Mesendoderm (in vitro differentiated cells): ENCODE results near the gene GTF2H2. TPM values are rescaled to one million over a fixed set of nuclear protein-coding genes. Genes with fewer than 3 reads are reported as not detected.
"Not testable (repeated sequence)": the region's sequence is repeated elsewhere in the genome, so short reads cannot be mapped to it uniquely, and the experiment has no call there.

Experiments
- DNase-seq: peaks from one replicate; pipeline ENCODE4 v3.0.0; 2013
- H2AK5ac ChIP-seq: 2 replicates; pipeline ENCODE4 v1.6.1; 2013; ENCODE audit warnings: low read length, inconsistent platforms
- H2BK120ac ChIP-seq: 2 replicates; pipeline ENCODE4 v1.6.1; 2013; ENCODE audit warnings: low read depth, mild to moderate bottlenecking, low read length, moderate library complexity, mixed read lengths
- H2BK15ac ChIP-seq: replicated peaks from 2 replicates; pipeline ENCODE4 v1.6.1; 2013; ENCODE audit warnings: low read depth, mild to moderate bottlenecking, moderate library complexity
- H2BK5ac ChIP-seq: 2 replicates; pipeline ENCODE4 v1.6.1; 2013; ENCODE audit warnings: low read length, inconsistent platforms
- H3K18ac ChIP-seq: 2 replicates; pipeline ENCODE4 v1.6.1; 2013; ENCODE audit warnings: mild to moderate bottlenecking, low read length, mixed read lengths
- H3K23ac ChIP-seq: one replicate; pipeline ENCODE4 v1.6.1; 2013; ENCODE audit warnings: low read length
- H3K27ac ChIP-seq: 2 replicates; pipeline ENCODE4 v1.5.1; 2013; ENCODE audit warnings: low read depth, mild to moderate bottlenecking, inconsistent platforms, low read length, moderate library complexity
- H3K27me3 ChIP-seq: 2 replicates; pipeline ENCODE4 v1.6.1; 2013; ENCODE audit warnings: low read length, control low read depth, mild to moderate bottlenecking, inconsistent platforms; ENCODE audit not compliant: insufficient read depth, poor library complexity
- H3K36me3 ChIP-seq: 2 replicates; pipeline ENCODE4 v1.6.1; 2013; ENCODE audit warnings: low read length, inconsistent platforms; ENCODE audit not compliant: control insufficient read depth, insufficient read depth
- H3K4ac ChIP-seq: one replicate; pipeline ENCODE4 v1.6.1; 2013; ENCODE audit warnings: low read depth, mild to moderate bottlenecking, low read length, moderate library complexity
- H3K4me1 ChIP-seq: 2 replicates; pipeline ENCODE4 v1.6.1; 2013; ENCODE audit warnings: low read depth, low read length, inconsistent platforms; ENCODE audit not compliant: control insufficient read depth
- H3K4me2 ChIP-seq: 2 replicates; pipeline ENCODE4 v1.6.1; 2013; ENCODE audit warnings: low read length
- H3K4me3 ChIP-seq: 2 replicates; pipeline ENCODE4 v1.5.1; 2013; ENCODE audit warnings: mild to moderate bottlenecking, low read length
- H3K56ac ChIP-seq: one replicate; pipeline ENCODE4 v1.6.1; 2013; ENCODE audit warnings: low read length
- H3K79me1 ChIP-seq: 2 replicates; pipeline ENCODE4 v1.6.1; 2013; ENCODE audit warnings: low read length, inconsistent platforms
- H3K79me2 ChIP-seq: 2 replicates; pipeline ENCODE4 v1.6.1; 2013; ENCODE audit warnings: mild to moderate bottlenecking, low read length; ENCODE audit not compliant: control insufficient read depth, insufficient read depth
- H3K9ac ChIP-seq: 2 replicates; pipeline ENCODE4 v1.6.1; 2013; ENCODE audit warnings: low read length, inconsistent platforms
- H4K5ac ChIP-seq: one replicate; pipeline ENCODE4 v1.6.1; 2013; ENCODE audit warnings: low read length
- H4K8ac ChIP-seq: one replicate; pipeline ENCODE4 v1.6.1; 2013; ENCODE audit warnings: low read depth, mild to moderate bottlenecking, control low read depth, low read length, moderate library complexity
- WGBS: extraction: QIAGEN DNeasy Blood & Tissue Kit; methylation state at CpG from one replicate; pipeline ENCODE4 v1.1.7; 2013; ENCODE audit warnings: low lambda C conversion rate, missing lambda C conversion rate; ENCODE audit not compliant: insufficient coverage; ENCODE audit errors: extremely low coverage; 5-methylcytosine and 5-hydroxymethylcytosine counted together
- polyA plus RNA-seq, 2 experiments: library from polyadenylated mRNA; stranded (reverse); fragments of 200-250 nt; gene quantifications; one replicate each; pipeline ENCODE4 v1.2.3, GENCODE V29; 2013

Gene GTF2H2
- 46.7 TPM for polyA plus RNA-seq (2013, experiment 1 of 2)
- 50.8 TPM for polyA plus RNA-seq (2013, experiment 2 of 2)

DNA sequence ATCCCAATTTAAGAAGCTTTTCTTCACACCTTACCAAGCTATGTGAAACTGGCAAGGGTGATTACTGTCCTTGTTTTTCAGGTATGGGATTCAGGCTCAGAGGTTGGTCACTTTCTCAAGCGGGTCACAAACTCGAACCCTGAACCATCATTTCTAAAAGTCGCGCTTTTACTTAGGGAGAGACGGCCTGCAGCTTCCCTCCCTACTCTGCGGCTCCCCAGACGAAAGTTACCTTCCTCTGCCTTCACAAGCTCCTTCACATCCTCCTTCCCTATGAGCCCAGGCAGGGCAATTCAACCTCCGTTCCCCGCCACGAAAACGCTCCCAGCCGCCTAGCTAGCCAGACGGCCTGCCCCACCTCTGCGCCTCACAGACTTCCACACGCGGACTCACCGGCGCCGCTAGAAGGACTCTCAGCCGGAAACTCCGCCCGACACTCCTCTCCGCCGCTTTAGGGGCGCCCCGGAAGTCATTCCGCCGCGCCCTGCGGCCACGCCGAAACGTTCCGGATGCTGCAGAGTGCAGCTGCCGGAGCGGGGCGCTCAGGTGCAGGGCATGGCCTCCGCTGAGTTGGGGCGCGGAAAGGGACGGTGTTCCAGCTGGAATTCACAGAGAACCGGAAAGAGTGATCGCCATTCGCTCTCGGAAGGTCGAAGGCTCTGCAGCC lies at the start of gene GTF2H2:
TSS of gene GTF2H2 (minus strand) at position 415 of the 667 bp plus-strand sequence. CDS start 4,913 bp downstream, outside the sequence.
- not testable (repeated sequence) for H3K4ac ChIP-seq, H3K56ac ChIP-seq, H3K4me3 ChIP-seq, H4K8ac ChIP-seq, H3K4me1 ChIP-seq, H3K36me3 ChIP-seq, DNase-seq, H2AK5ac ChIP-seq, H4K5ac ChIP-seq, H2BK120ac ChIP-seq, H3K79me2 ChIP-seq, H3K27ac ChIP-seq, H3K9ac ChIP-seq, H3K23ac ChIP-seq, H2BK15ac ChIP-seq, H2BK5ac ChIP-seq, H3K4me2 ChIP-seq, H3K27me3 ChIP-seq, H3K79me1 ChIP-seq, H3K18ac ChIP-seq
- no CpG with 5 or more reads among the region's 46 CpGs for WGBS

DNA sequence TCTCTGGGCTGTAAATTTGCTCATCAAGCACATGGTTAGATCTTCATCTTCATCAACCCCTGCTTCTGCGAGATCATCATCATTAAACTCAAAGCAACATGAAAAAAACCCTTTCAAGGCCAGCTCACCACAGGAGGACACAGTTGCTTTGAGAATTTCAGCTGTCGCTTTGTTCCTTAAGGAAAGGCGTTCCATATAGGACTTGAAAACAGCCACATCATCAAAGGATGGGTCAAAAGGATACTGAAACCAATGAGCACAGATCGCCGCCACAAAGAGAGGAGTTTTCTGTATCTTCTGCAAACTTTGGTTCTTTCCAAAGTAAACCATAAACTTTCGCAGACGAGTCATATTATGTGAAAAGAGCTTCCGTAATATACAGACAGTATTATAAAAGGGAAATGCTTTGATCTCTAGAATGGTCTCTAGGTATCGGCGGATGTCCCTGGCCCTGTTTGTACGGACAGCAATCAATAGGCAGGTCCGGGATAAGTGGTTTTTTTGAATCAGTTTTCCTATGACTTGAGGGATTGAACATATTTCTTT lies 42.3 kb upstream of the GTF2H2 start:
- H3K9ac ChIP-seq, H2BK5ac ChIP-seq, H3K79me1 ChIP-seq: not testable (repeated sequence)

DNA sequence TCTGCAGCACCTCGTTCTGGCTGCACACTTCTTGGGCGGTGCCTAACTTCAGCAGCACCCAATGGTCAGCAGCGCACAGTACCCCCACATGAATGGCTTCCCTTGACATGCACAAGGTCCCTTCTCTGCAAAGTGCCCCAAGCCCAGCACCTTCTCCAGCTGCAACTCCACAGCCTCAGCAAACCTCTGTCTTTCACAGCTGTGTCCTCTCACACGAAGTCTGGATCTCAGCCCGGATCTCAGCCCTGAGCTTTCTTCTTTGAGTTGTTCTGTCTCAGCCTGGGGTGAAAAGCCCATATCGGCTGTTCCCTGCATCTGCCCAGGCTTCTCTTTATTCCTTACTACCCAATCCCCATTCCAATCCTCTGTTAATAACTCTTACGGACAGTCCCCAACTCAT lies 32.5 kb upstream of the GTF2H2 start:
- H2BK15ac ChIP-seq, H3K27ac ChIP-seq, H3K4me1 ChIP-seq, H3K18ac ChIP-seq, H3K9ac ChIP-seq, H3K4me3 ChIP-seq, H2BK5ac ChIP-seq, H3K4me2 ChIP-seq, H3K79me2 ChIP-seq, H4K8ac ChIP-seq, H2AK5ac ChIP-seq, H3K56ac ChIP-seq, H4K5ac ChIP-seq, H3K4ac ChIP-seq, H3K27me3 ChIP-seq, H3K23ac ChIP-seq, H3K79me1 ChIP-seq, H2BK120ac ChIP-seq, H3K36me3 ChIP-seq, DNase-seq: not testable (repeated sequence)
- WGBS = no CpG with 5 or more reads among the region's 7 CpGs

More for the DNA sequence above, 42.3 kb upstream of the GTF2H2 start:
- not testable (repeated sequence) for H3K56ac ChIP-seq, H3K18ac ChIP-seq, H3K27ac ChIP-seq, H3K79me2 ChIP-seq, H3K36me3 ChIP-seq, H4K5ac ChIP-seq, H2AK5ac ChIP-seq, H3K27me3 ChIP-seq, H3K4me1 ChIP-seq, H3K4ac ChIP-seq, H2BK120ac ChIP-seq, H2BK15ac ChIP-seq, DNase-seq, H3K4me2 ChIP-seq, H4K8ac ChIP-seq, H3K23ac ChIP-seq, H3K4me3 ChIP-seq
- WGBS = no CpG with 5 or more reads among the region's 12 CpGs

DNA sequence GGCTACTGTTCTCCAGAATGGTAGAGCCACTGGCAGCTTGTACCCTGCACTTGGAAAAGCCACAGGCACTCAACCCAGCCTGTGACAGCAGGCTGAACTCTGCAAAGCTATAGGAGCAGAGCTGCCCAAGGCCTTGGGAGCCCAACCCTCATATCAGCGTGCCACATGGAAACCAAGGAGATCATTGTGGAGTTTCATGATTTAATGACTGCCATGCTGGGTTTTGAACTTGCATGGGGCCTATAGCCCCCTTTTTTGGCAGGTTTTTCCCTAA lies 30.4 kb upstream of the GTF2H2 start:
- H3K9ac ChIP-seq, H2BK120ac ChIP-seq, H3K4ac ChIP-seq, H3K36me3 ChIP-seq, H3K79me2 ChIP-seq, H3K27me3 ChIP-seq, H3K56ac ChIP-seq, H4K5ac ChIP-seq, H3K4me3 ChIP-seq, H3K18ac ChIP-seq, H3K4me2 ChIP-seq, H4K8ac ChIP-seq, H2BK15ac ChIP-seq, H3K4me1 ChIP-seq, H3K23ac ChIP-seq, H2AK5ac ChIP-seq, DNase-seq, H2BK5ac ChIP-seq, H3K79me1 ChIP-seq: not testable (repeated sequence)
- WGBS = no CpG with 5 or more reads among the region's 1 CpG
- peak overlapping the region; percentile 70 for H3K27ac ChIP-seq

DNA sequence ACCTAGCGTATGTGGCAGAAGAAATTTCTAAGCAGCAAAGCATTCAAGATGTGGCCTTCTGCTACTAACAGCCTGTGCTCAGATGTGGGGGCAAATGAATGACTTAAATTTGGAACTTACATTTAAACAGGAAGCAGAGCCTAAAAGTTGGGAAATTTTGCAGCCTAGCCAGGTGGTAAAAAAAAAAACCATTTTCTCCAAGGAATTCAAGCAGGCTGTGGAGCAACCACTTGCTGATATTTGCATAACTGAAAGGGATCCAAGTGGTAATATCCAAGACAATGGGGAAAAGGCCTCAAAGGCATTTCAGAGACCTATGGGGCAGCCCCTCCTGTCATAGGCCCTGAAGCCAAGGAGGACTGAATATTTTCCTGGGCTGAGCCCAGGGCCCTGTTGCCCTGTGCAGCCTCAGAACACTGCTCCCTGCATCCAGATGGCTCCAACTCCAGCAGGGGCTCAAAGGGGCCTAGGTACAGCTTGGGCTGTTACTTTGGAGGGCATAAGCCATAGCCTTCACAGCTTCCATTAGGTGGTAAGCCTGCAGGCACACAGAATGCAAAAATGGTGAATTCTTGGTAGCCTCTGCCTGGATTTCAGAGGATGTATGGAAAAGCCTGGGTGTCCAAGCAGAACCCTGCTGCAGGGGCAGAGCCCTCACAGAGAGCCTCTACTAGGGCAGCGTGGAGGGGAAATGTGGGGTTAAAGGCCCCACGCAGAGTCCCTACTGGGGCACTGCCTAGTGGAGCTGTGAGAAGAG lies 29.9 kb upstream of the GTF2H2 start:
- not testable (repeated sequence) for H3K4me2 ChIP-seq, H3K27me3 ChIP-seq, H3K79me2 ChIP-seq, H3K4ac ChIP-seq, H4K5ac ChIP-seq, H2BK15ac ChIP-seq, H2BK120ac ChIP-seq, H3K36me3 ChIP-seq, H4K8ac ChIP-seq, H3K79me1 ChIP-seq, H3K56ac ChIP-seq, H3K4me3 ChIP-seq, H2BK5ac ChIP-seq, H3K23ac ChIP-seq, H3K4me1 ChIP-seq, H3K9ac ChIP-seq, H2AK5ac ChIP-seq, H3K18ac ChIP-seq
- peak; percentile 1 for DNase-seq
- WGBS = no CpG with 5 or more reads among the region's 3 CpGs
- H3K27ac ChIP-seq = peak overlapping the region; percentile 70
